Measurements from ENCODE around the gene PHETA1.

DNA sequence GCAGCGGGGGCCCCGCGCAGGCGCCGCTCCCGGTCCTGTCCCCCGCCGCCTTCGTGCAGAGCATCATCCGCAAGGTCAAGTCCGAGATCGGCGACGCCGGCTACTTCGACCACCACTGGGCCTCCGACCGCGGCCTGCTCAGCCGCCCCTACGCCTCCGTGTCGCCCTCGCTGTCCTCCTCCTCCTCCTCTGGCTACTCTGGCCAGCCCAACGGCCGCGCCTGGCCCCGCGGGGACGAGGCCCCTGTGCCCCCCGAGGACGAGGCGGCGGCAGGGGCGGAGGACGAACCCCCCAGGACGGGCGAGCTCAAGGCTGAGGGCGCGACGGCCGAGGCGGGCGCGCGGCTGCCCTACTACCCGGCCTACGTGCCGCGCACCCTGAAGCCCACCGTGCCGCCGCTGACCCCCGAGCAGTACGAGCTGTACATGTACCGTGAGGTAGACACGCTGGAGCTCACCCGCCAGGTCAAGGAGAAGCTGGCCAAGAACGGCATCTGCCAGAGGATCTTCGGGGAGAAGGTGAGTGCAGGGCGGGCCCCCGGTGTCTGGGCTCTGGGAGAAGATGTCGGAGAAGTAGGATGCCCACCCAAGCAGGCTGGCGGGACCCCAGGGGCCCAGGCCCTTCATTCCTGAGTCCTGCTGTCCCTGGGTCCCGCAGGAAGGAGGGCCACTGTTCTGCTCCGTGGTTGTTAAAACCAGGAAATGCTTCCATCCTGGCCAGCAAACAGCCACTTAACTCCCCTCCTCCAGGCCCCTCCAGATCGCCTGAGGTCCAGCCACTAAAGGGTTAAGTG lies 48.4 kb downstream of the PHETA1 start:
- TF ChIP-seq, protein P1, sequence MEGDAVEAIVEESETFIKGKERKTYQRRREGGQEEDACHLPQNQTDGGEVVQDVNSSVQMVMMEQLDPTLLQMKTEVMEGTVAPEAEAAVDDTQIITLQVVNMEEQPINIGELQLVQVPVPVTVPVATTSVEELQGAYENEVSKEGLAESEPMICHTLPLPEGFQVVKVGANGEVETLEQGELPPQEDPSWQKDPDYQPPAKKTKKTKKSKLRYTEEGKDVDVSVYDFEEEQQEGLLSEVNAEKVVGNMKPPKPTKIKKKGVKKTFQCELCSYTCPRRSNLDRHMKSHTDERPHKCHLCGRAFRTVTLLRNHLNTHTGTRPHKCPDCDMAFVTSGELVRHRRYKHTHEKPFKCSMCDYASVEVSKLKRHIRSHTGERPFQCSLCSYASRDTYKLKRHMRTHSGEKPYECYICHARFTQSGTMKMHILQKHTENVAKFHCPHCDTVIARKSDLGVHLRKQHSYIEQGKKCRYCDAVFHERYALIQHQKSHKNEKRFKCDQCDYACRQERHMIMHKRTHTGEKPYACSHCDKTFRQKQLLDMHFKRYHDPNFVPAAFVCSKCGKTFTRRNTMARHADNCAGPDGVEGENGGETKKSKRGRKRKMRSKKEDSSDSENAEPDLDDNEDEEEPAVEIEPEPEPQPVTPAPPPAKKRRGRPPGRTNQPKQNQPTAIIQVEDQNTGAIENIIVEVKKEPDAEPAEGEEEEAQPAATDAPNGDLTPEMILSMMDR (conservative IDR thresholded peaks at IDR 0.05; ENCODE audit: low read depth in 2 of 2) = no peak
- no peak for TF ChIP-seq EZH2phosphoT487 (IDR thresholded peaks at IDR 0.05; ENCODE audit: unreplicated experiment)
- no peak for TF ChIP-seq EZH2 (IDR thresholded peaks at IDR 0.05; ENCODE audit: low read depth, unreplicated experiment)
- no peak for TF ChIP-seq CREB1 (CRISPR knock-in tag; IDR thresholded peaks at IDR 0.05; ENCODE audit: low read depth)
- TF ChIP-seq, protein P2, sequence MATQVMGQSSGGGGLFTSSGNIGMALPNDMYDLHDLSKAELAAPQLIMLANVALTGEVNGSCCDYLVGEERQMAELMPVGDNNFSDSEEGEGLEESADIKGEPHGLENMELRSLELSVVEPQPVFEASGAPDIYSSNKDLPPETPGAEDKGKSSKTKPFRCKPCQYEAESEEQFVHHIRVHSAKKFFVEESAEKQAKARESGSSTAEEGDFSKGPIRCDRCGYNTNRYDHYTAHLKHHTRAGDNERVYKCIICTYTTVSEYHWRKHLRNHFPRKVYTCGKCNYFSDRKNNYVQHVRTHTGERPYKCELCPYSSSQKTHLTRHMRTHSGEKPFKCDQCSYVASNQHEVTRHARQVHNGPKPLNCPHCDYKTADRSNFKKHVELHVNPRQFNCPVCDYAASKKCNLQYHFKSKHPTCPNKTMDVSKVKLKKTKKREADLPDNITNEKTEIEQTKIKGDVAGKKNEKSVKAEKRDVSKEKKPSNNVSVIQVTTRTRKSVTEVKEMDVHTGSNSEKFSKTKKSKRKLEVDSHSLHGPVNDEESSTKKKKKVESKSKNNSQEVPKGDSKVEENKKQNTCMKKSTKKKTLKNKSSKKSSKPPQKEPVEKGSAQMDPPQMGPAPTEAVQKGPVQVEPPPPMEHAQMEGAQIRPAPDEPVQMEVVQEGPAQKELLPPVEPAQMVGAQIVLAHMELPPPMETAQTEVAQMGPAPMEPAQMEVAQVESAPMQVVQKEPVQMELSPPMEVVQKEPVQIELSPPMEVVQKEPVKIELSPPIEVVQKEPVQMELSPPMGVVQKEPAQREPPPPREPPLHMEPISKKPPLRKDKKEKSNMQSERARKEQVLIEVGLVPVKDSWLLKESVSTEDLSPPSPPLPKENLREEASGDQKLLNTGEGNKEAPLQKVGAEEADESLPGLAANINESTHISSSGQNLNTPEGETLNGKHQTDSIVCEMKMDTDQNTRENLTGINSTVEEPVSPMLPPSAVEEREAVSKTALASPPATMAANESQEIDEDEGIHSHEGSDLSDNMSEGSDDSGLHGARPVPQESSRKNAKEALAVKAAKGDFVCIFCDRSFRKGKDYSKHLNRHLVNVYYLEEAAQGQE (IDR thresholded peaks at IDR 0.05; ENCODE audit: unreplicated experiment) = no peak

Data from GM23338 (cell line).